Liver (tissue), 9 donors: ENCODE data around the gene EMX1. TPM values are rescaled to one million over a fixed set of nuclear protein-coding genes. Genes with fewer than 3 reads are reported as not detected.

Experiments used
- DNase-seq: peaks from one replicate; pipeline ENCODE4 v3.0.0-alpha.2; 2017; ENCODE audit warnings: low spot score
- H3K27ac ChIP-seq, 2 donors: one replicate each; pipeline ENCODE4 v1.7.0; 2013; ENCODE audit warnings: inconsistent platforms in 2 of 2, low read length in 2 of 2, control low read depth in 1 of 2, low read depth in 1 of 2, mild to moderate bottlenecking in 1 of 2
- H3K27me3 ChIP-seq, 4 donors: one replicate each; pipeline versions ENCODE4 v1.6.1 to v1.7.0; 2013; ENCODE audit warnings: low read length in 3 of 4, inconsistent platforms in 1 of 4, mild to moderate bottlenecking in 1 of 4, moderate library complexity in 1 of 4; ENCODE audit not compliant: control insufficient read depth in 4 of 4, insufficient read depth in 4 of 4
- H3K36me3 ChIP-seq, 4 donors: one replicate each; pipeline versions ENCODE4 v1.6.1 to v1.7.0; 2013; ENCODE audit warnings: low read length in 3 of 4, mild to moderate bottlenecking in 3 of 4, low read depth in 1 of 4, moderate library complexity in 1 of 4; ENCODE audit not compliant: control insufficient read depth in 4 of 4, insufficient read depth in 3 of 4
- H3K4me1 ChIP-seq, 4 donors: one replicate each; pipeline versions ENCODE4 v1.6.1 to v1.7.0; 2013; ENCODE audit warnings: low read length in 3 of 4, mild to moderate bottlenecking in 3 of 4, moderate library complexity in 1 of 4; ENCODE audit not compliant: control insufficient read depth in 4 of 4, insufficient read depth in 4 of 4
- H3K4me3 ChIP-seq, 3 donors: one replicate each; pipeline versions ENCODE4 v1.6.1 to v1.7.0; 2013; ENCODE audit warnings: low read length in 3 of 3, control low read depth in 1 of 3, low read depth in 1 of 3, mild to moderate bottlenecking in 1 of 3
- H3K9ac ChIP-seq, 2 donors: one replicate each; pipeline ENCODE4 v1.7.0; 2013; ENCODE audit warnings: low read length in 2 of 2, mild to moderate bottlenecking in 2 of 2, moderate library complexity in 2 of 2, control low read depth in 1 of 2, low read depth in 1 of 2
- H3K9me3 ChIP-seq, 4 donors: one replicate each; pipeline versions ENCODE4 v1.6.1 to v1.7.0; 2013; ENCODE audit warnings: low read length in 3 of 4; ENCODE audit not compliant: control insufficient read depth in 4 of 4
- ATF3 ChIP-seq: IDR thresholded peaks from 2 replicates; pipeline ENCODE4 v1.6.1; 2016; ENCODE audit warnings: antibody characterized with exemption
- CTCF ChIP-seq: fragments of 150-350 bp; IDR thresholded peaks from 2 replicates; pipeline ENCODE4 v1.5.1; 2017; ENCODE audit warnings: improper control_type of control experiment, low read depth, low read length; ENCODE audit not compliant: missing input control
- EGR1 ChIP-seq, 2 donors: IDR thresholded peaks; 2 replicates each; pipeline ENCODE4 v1.6.1; 2016 to 2018; ENCODE audit warnings: antibody characterized with exemption in 2 of 2, low read depth in 2 of 2
- FOXA1 ChIP-seq: IDR thresholded peaks from 2 replicates; pipeline ENCODE4 v1.6.1; 2016; ENCODE audit warnings: antibody characterized with exemption
- GABPA ChIP-seq, 2 donors: IDR thresholded peaks in 1 of 2; conservative IDR thresholded peaks in 1 of 2; 2 replicates each; pipeline ENCODE4 v1.6.1; 2016; ENCODE audit warnings: antibody characterized with exemption in 2 of 2, mild to moderate bottlenecking in 1 of 2, moderate library complexity in 1 of 2
- HNF4A ChIP-seq, 2 donors: conservative IDR thresholded peaks; 2 replicates each; pipeline ENCODE4 v1.6.1; 2016; ENCODE audit warnings: antibody characterized with exemption in 2 of 2, mild to moderate bottlenecking in 2 of 2
- HNF4G ChIP-seq: IDR thresholded peaks from 2 replicates; pipeline ENCODE4 v1.6.1; 2016; ENCODE audit warnings: antibody characterized with exemption
- MAX ChIP-seq: IDR thresholded peaks from 2 replicates; pipeline ENCODE4 v1.6.1; 2016; ENCODE audit warnings: antibody characterized with exemption
- NR2F2 ChIP-seq: IDR thresholded peaks from 2 replicates; pipeline ENCODE4 v1.6.1; 2016; ENCODE audit warnings: antibody characterized with exemption
- RAD21 ChIP-seq, 2 donors: IDR thresholded peaks; 2 replicates each; pipeline ENCODE4 v1.6.1; 2016; ENCODE audit warnings: antibody characterized with exemption in 2 of 2, mild to moderate bottlenecking in 2 of 2
- REST ChIP-seq: IDR thresholded peaks from 2 replicates; pipeline ENCODE4 v1.6.1; 2016; ENCODE audit warnings: antibody characterized with exemption, mild to moderate bottlenecking
- SP1 ChIP-seq: IDR thresholded peaks from 2 replicates; pipeline ENCODE4 v1.6.1; 2018; ENCODE audit warnings: antibody characterized with exemption, mild to moderate bottlenecking
- TAF1 ChIP-seq: conservative IDR thresholded peaks from 2 replicates; pipeline ENCODE4 v1.6.1; 2016; ENCODE audit warnings: antibody characterized with exemption, mild to moderate bottlenecking
- ZBTB33 ChIP-seq: IDR thresholded peaks from 2 replicates; pipeline ENCODE4 v1.6.1; 2016; ENCODE audit warnings: antibody characterized with exemption
- WGBS: extraction: QIAGEN DNeasy Blood & Tissue Kit; methylation state at CpG from one replicate; pipeline ENCODE4 v1.1.7; 2013; 5-methylcytosine and 5-hydroxymethylcytosine counted together
- polyA plus RNA-seq, 2 donors: library from polyadenylated mRNA; stranded (reverse) in 1 of 2; unstranded in 1 of 2; fragments of 200-250 nt in 1 of 2; fragments of >200 nt in 1 of 2; fragmentation: Nextera tagmentation in 1 of 2; extraction: Ambion mirVana in 1 of 2; gene quantifications; one replicate each; pipeline versions ENCODE4 v1.2.1 to v1.2.3, GENCODE V29; 2013 to 2015
- total RNA-seq, 2 donors: library from RNA; depleted of rRNA; stranded (reverse); fragments of >200 nt; gene quantifications; one replicate each; pipeline ENCODE4 v1.2.3, GENCODE V29; 2014
- donor health status: healthy.
- donor health status: healthy.
- donor health status: healthy.
- donor health status: healthy.
- donor health status: healthy.

The EMX1 gene
- total and polyA plus RNA-seq, 4 donors: 0.06 to 0.18 (median 0.08) TPM; not detected in 1

- DNase-seq: no peak
- TF ChIP-seq CTCF (no peak), HNF4G (no peak), FOXA1 (no peak), SP1 (no peak), NR2F2 (no peak), HNF4A (conservative IDR thresholded peaks at IDR 0.05) (no peak), REST (no peak), RAD21 (IDR thresholded peaks at IDR 0.05) (no peak), TAF1 (no peak), EGR1 (IDR thresholded peaks at IDR 0.05; ENCODE audit: low read depth in 2 of 2) (no peak), GABPA (IDR thresholded peaks at IDR 0.05 in 1 of 2, conservative IDR thresholded peaks at IDR 0.05 in 1 of 2) (no peak)
- no peaks in the 10 kb centered on the region for H3K9me3 ChIP-seq
- no peak overlapping the region for H3K27ac ChIP-seq
- peaks cover 1 to 29% (median 17%) of the 10 kb centered on the region in 4 donors for H3K36me3 ChIP-seq
- no peak overlapping the region for H3K4me3 ChIP-seq
- no peaks in the 10 kb centered on the region for H3K27me3 ChIP-seq
- 93% methylated on average over 12 of the region's 12 CpGs for WGBS
- H3K9ac ChIP-seq: no peak overlapping the region
- H3K4me1 ChIP-seq: no peaks in the 10 kb centered on the region
These were observed 55.2 kb downstream of the EMX1 start for GRCh38 chr2:72972352-72973136.

- WGBS: 92% methylated on average over 8 of the region's 8 CpGs
- H3K9me3 ChIP-seq: no peaks in the 10 kb centered on the region
- H3K4me1 ChIP-seq: no peaks in the 10 kb centered on the region
- no peak overlapping the region for H3K4me3 ChIP-seq
- H3K9ac ChIP-seq: no peak overlapping the region
- no peak for TF ChIP-seq RAD21 (IDR thresholded peaks at IDR 0.05)
- TF ChIP-seq MAX: no peak
- TF ChIP-seq NR2F2: no peak
- TF ChIP-seq ZBTB33: no peak
- TF ChIP-seq HNF4G: no peak
- TF ChIP-seq EGR1 (IDR thresholded peaks at IDR 0.05; ENCODE audit: low read depth in 2 of 2): no peak
- TF ChIP-seq HNF4A (conservative IDR thresholded peaks at IDR 0.05): no peak
- TF ChIP-seq ATF3: no peak
- TF ChIP-seq GABPA (IDR thresholded peaks at IDR 0.05 in 1 of 2, conservative IDR thresholded peaks at IDR 0.05 in 1 of 2): no peak
- no peak for TF ChIP-seq REST
- no peak for TF ChIP-seq SP1
- DNase-seq: no peak
- no peak overlapping the region for H3K27ac ChIP-seq
- H3K36me3 ChIP-seq: peaks cover 1 to 29% (median 15%) of the 10 kb centered on the region in 4 donors
- no peaks in the 10 kb centered on the region for H3K27me3 ChIP-seq
These were observed 55.8 kb downstream of the EMX1 start for GRCh38 chr2:72973137-72973535.
